ENCODE results near the gene CRIM1.
"Not testable (repeated sequence)": the region's sequence is repeated elsewhere in the genome, so short reads cannot be mapped to it uniquely, and the experiment has no call there.

CRIM1 gene

GRCh38 chr2:36351736-36352349 lies 3.7 kb upstream of the CRIM1 start:
- no peak for DNase-seq

- no peak for DNase-seq
These were observed 2.9 kb upstream of the CRIM1 start for GRCh38 chr2:36352701-36353100.

- DNase-seq, result no peak
These were observed 797 bp upstream of the CRIM1 start for GRCh38 chr2:36354811-36355150.

GRCh38 chr2:36355890-36356297 lies 316 bp downstream of the CRIM1 start:
- DNase-seq, result no peak

GRCh38 chr2:36356298-36356989 lies 866 bp downstream of the CRIM1 start:
- DNase-seq, result peak; percentile 66

- DNase-seq, result peak; percentile 52
These were observed 1.6 kb downstream of the CRIM1 start for GRCh38 chr2:36356990-36357846.

- DNase-seq, result no peak
These were observed 2.5 kb downstream of the CRIM1 start for GRCh38 chr2:36357847-36358659.

- no peak for DNase-seq
These were observed 3.5 kb downstream of the CRIM1 start for GRCh38 chr2:36359067-36359466.

GRCh38 chr2:36360063-36360462 lies 4.5 kb downstream of the CRIM1 start:
- no peak for DNase-seq

GRCh38 chr2:36360834-36361233 lies 5.3 kb downstream of the CRIM1 start:
- no peak for DNase-seq

GRCh38 chr2:36361396-36361795 lies 5.8 kb downstream of the CRIM1 start:
- DNase-seq, result no peak

GRCh38 chr2:36362291-36362690 lies 6.7 kb downstream of the CRIM1 start:
- DNase-seq, result no peak

- DNase-seq, result not testable (repeated sequence)
These were observed 7.5 kb downstream of the CRIM1 start for GRCh38 chr2:36363085-36363484.

- DNase-seq, result no peak
These were observed 11.0 kb downstream of the CRIM1 start for GRCh38 chr2:36366491-36367120.

- no peak for DNase-seq
These were observed 11.9 kb downstream of the CRIM1 start for GRCh38 chr2:36367486-36367885.

- DNase-seq, result no peak
These were observed 12.3 kb downstream of the CRIM1 start for GRCh38 chr2:36367895-36368353.

GRCh38 chr2:36368438-36368837 lies 12.9 kb downstream of the CRIM1 start:
- no peak for DNase-seq

- DNase-seq, result no peak
These were observed 13.6 kb downstream of the CRIM1 start for GRCh38 chr2:36369163-36369562.

- no peak for DNase-seq
These were observed 14.1 kb downstream of the CRIM1 start for GRCh38 chr2:36369716-36370115.

GRCh38 chr2:36370281-36370680 lies 14.7 kb downstream of the CRIM1 start:
- no peak for DNase-seq

GRCh38 chr2:36371070-36371874 lies 15.7 kb downstream of the CRIM1 start:
- DNase-seq, result no peak

All from activated CD4-positive, alpha-beta T cell treated with anti-CD3 and anti-CD28 coated beads for 48 hours (primary cell).